Epithelial cell of proximal tubule (primary cell): ENCODE measurements around the gene GYG2. TPM values are rescaled to one million over a fixed set of nuclear protein-coding genes. Genes with fewer than 3 reads are reported as not detected.

Source experiments
- DNase-seq: peaks from one replicate; pipeline ENCODE4 v3.0.0-alpha.2; 2011; ENCODE audit warnings: low read depth
- H3K4me3 ChIP-seq: 2 replicates; pipeline ENCODE4 v1.5.1; 2011; ENCODE audit warnings: low read depth, mild to moderate bottlenecking, low read length
- CTCF ChIP-seq: conservative IDR thresholded peaks from 2 replicates; pipeline ENCODE4 v1.5.1; 2012; ENCODE audit warnings: low read depth, mild to moderate bottlenecking, low read length
- total RNA-seq: library from RNA; depleted of rRNA; stranded (reverse); fragments of >200 nt; gene quantifications from 2 replicates; pipeline ENCODE4 v1.2.3, GENCODE V29; 2015

The GYG2 gene
- total RNA-seq, 1 donor from 2014 or later: 0.75 TPM

GRCh38 chrX:2855761-2856160 is 27.0 kb downstream of the GYG2 start:
- DNase-seq: no peak
- TF ChIP-seq CTCF: no peak
- no peak overlapping the region for H3K4me3 ChIP-seq

- H3K4me3 ChIP-seq: no peak overlapping the region
- no peak for TF ChIP-seq CTCF
- DNase-seq: no peak
These were observed 28.8 kb downstream of the GYG2 start for GRCh38 chrX:2857566-2857965.

- no peak for DNase-seq
- TF ChIP-seq CTCF: no peak
- H3K4me3 ChIP-seq: no peak overlapping the region
These were observed 30.6 kb downstream of the GYG2 start for GRCh38 chrX:2859197-2859797.

- no peak for TF ChIP-seq CTCF
- no peak for DNase-seq
- H3K4me3 ChIP-seq: no peak overlapping the region
These were observed 33.7 kb downstream of the GYG2 start for GRCh38 chrX:2862404-2862803.

GRCh38 chrX:2863646-2864045 is 34.9 kb downstream of the GYG2 start:
- no peak for DNase-seq
- TF ChIP-seq CTCF: no peak
- no peak overlapping the region for H3K4me3 ChIP-seq

- DNase-seq: no peak
- H3K4me3 ChIP-seq: no peak overlapping the region
- no peak for TF ChIP-seq CTCF
These were observed 38.5 kb downstream of the GYG2 start for GRCh38 chrX:2867206-2867605.

GRCh38 chrX:2870650-2871049 is 41.9 kb downstream of the GYG2 start:
- H3K4me3 ChIP-seq: no peak overlapping the region
- TF ChIP-seq CTCF: no peak
- no peak for DNase-seq
